OCI-LY7 (cell line): ENCODE data around the gene DUSP9. TPM values are rescaled to one million over a fixed set of nuclear protein-coding genes. Genes with fewer than 3 reads are reported as not detected.

ENCODE experiments used
- BruUV-seq: library from RNA; stranded (reverse); fragments of 400-500 nt; replicated peaks from 2 replicates; lab custom pipeline; 2021; lab: Mats Ljungman, UMichigan
- CTCF ChIA-PET: fragments of 300-600 bp; sonication (Branson Sonifier 250); formaldehyde crosslinking; loops from one replicate; lab custom pipeline; 2022; ENCODE audit warnings: antibody characterized with exemption; ENCODE audit not compliant: unreplicated experiment; lab: Charles Lee
- POLR2A ChIA-PET: fragments of 300-600 bp; sonication (Branson Sonifier 250); formaldehyde crosslinking; loops from one replicate; lab custom pipeline; 2022; ENCODE audit warnings: antibody characterized with exemption; lab: Charles Lee
- DNase-seq: peaks from one replicate; pipeline ENCODE4 v3.0.0-alpha.2; 2015; ENCODE audit warnings: low spot score
- H2AFZ ChIP-seq: fragments of 200-600 bp; sonication (generic), shearing (Covaris generic); 2 replicates; pipeline ENCODE4 v1.6.1; 2014; ENCODE audit warnings: mild to moderate bottlenecking, antibody characterized with exemption, low read length, moderate library complexity
- H3K27ac ChIP-seq: fragments of 200-600 bp; sonication (generic); 2 replicates; pipeline ENCODE4 v1.5.1; 2014; ENCODE audit warnings: mixed run types, low read depth, mild to moderate bottlenecking, moderate library complexity, low read length, inconsistent platforms; ENCODE audit not compliant: poor library complexity, severe bottlenecking
- H3K36me3 ChIP-seq: fragments of 200-600 bp; sonication (generic); 2 replicates; pipeline ENCODE4 v1.6.1; 2014; ENCODE audit warnings: mild to moderate bottlenecking, antibody characterized with exemption, low read length, moderate library complexity, mixed read lengths; ENCODE audit not compliant: insufficient read depth
- H3K4me1 ChIP-seq: fragments of 200-600 bp; sonication (generic); 2 replicates; pipeline ENCODE4 v1.5.1; 2014; ENCODE audit warnings: mild to moderate bottlenecking, low read length; ENCODE audit not compliant: insufficient read depth, poor library complexity, severe bottlenecking
- H3K4me2 ChIP-seq: fragments of 200-600 bp; sonication (generic); 2 replicates; pipeline ENCODE4 v1.6.1; 2014; ENCODE audit warnings: mild to moderate bottlenecking, low read length
- H3K4me3 ChIP-seq: fragments of 200-600 bp; sonication (generic); 2 replicates; pipeline ENCODE4 v1.5.1; 2014; ENCODE audit warnings: mild to moderate bottlenecking, low read depth, low read length; ENCODE audit not compliant: poor library complexity, severe bottlenecking
- H3K79me2 ChIP-seq: fragments of 200-600 bp; sonication (generic); 2 replicates; pipeline ENCODE4 v1.6.1; 2016; ENCODE audit warnings: low read depth, mild to moderate bottlenecking, low read length, moderate library complexity, mixed read lengths; ENCODE audit not compliant: insufficient read depth
- H3K9me2 ChIP-seq: fragments of 200-600 bp; sonication (generic); 2 replicates; pipeline ENCODE4 v1.6.1; 2016; ENCODE audit warnings: mild to moderate bottlenecking, low read length, mixed read lengths; ENCODE audit not compliant: insufficient read depth
- H3K9me3 ChIP-seq: fragments of 200-600 bp; sonication (generic); 2 replicates; pipeline ENCODE4 v1.6.1; 2014; ENCODE audit warnings: mild to moderate bottlenecking, mixed run types, low read length, mixed read lengths
- H4K20me1 ChIP-seq: fragments of 200-600 bp; sonication (generic); 2 replicates; pipeline ENCODE4 v1.6.1; 2014; ENCODE audit warnings: mild to moderate bottlenecking, antibody characterized with exemption, low read length, moderate library complexity, mixed read lengths; ENCODE audit not compliant: insufficient read depth
- EZH2phosphoT487 ChIP-seq: fragments of 200-600 bp; sonication (generic); IDR thresholded peaks from 2 replicates; pipeline ENCODE4 v1.6.1; 2018; ENCODE audit warnings: low read depth, borderline replicate concordance, mild to moderate bottlenecking, mixed run types, antibody characterized with exemption, low read length, moderate library complexity, mixed read lengths
- intact Hi-C: fragments of 100-400 bp; cut with micrococcal nuclease; formaldehyde crosslinking; loops from one replicate; pipeline ENCODE4 v1.10.0; 2022; ENCODE audit not compliant: unreplicated experiment
- total RNA-seq, 2 experiments: library from RNA; depleted of rRNA in 1 of 2; stranded (reverse); fragments of >200 nt in 1 of 2; shearing (Covaris generic) in 1 of 2; gene quantifications; 2 replicates each; pipeline ENCODE4 v1.2.3, GENCODE V29; 2014 to 2022
- TF ChIP-seq, protein P1 (sequence below): fragments of 200-600 bp; sonication (generic); conservative IDR thresholded peaks from 2 replicates; pipeline ENCODE4 v1.5.1; 2014; ENCODE audit warnings: mild to moderate bottlenecking, antibody characterized with exemption, low read length, moderate library complexity, mixed read lengths

The DUSP9 gene
- total RNA-seq, 2 experiments from 2014 or later, result not detected

DNA sequence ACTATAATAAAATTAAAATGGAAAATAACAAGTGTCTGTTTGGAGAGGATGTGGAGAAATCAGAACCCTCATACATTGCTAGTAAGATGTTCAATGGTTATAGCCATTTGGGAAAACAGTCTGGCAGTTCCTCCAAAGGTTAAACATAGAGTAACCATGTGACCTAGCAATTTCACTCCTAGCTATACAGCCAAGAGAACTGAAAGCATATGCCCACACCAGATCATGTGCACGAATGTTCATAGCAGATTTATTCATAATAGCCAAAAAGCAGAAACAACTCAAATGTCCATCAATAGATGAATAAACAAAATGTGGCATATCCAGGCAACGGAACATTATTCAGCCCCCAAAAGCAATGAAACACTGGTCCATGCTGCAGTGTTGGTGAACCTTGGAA is 38.6 kb upstream of the DUSP9 start:
- intact Hi-C loops, result no loop called here
- Histone ChIP-seq H2AFZ (no peak overlapping the region), H3K9me2 (no peaks in the 10 kb centered on the region), H3K9me3 (no peaks in the 10 kb centered on the region), H3K4me3 (no peak overlapping the region), H3K79me2 (no peaks in the 10 kb centered on the region), H3K4me2 (no peak overlapping the region), H3K27ac (no peak overlapping the region), H3K36me3 (no peaks in the 10 kb centered on the region), H4K20me1 (no peaks in the 10 kb centered on the region), H3K4me1 (no peaks in the 10 kb centered on the region)
- POLR2A ChIA-PET, result no interaction called here
- TF ChIP-seq EZH2phosphoT487, result no peak
- TF ChIP-seq, protein P1, sequence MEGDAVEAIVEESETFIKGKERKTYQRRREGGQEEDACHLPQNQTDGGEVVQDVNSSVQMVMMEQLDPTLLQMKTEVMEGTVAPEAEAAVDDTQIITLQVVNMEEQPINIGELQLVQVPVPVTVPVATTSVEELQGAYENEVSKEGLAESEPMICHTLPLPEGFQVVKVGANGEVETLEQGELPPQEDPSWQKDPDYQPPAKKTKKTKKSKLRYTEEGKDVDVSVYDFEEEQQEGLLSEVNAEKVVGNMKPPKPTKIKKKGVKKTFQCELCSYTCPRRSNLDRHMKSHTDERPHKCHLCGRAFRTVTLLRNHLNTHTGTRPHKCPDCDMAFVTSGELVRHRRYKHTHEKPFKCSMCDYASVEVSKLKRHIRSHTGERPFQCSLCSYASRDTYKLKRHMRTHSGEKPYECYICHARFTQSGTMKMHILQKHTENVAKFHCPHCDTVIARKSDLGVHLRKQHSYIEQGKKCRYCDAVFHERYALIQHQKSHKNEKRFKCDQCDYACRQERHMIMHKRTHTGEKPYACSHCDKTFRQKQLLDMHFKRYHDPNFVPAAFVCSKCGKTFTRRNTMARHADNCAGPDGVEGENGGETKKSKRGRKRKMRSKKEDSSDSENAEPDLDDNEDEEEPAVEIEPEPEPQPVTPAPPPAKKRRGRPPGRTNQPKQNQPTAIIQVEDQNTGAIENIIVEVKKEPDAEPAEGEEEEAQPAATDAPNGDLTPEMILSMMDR, result no peak
- BruUV-seq, result no TSS peak
- CTCF ChIA-PET, result no interaction called here
- DNase-seq, result no peak

DNA sequence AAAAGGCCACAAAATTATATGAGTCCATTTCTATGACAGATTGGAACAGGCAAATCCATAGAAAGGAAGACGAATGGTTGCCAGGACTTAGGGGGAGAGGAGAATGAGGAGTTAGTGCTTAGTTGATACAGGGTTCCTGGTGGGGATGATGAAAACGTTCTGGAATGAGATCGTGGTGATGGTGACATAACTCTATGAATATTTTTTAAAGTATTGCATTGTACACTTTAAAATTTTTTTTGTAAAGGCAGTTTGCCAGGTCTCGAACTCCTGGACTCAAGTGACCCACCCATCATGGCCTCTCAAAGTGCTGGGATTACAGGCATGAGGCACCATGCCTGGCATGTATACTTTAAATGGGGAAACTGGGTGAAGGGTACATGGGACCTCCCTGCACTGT is 38.2 kb upstream of the DUSP9 start:
- ChIA-PET POLR2A (no interaction called here), CTCF (no interaction called here)
- no peak for TF ChIP-seq EZH2phosphoT487
- TF ChIP-seq, protein P1, result no peak
- H3K9me3 ChIP-seq, result no peaks in the 10 kb centered on the region
- H3K79me2 ChIP-seq, result no peaks in the 10 kb centered on the region
- H2AFZ ChIP-seq, result no peak overlapping the region
- no peaks in the 10 kb centered on the region for H3K36me3 ChIP-seq
- no peak for DNase-seq
- no peaks in the 10 kb centered on the region for H4K20me1 ChIP-seq
- H3K4me1 ChIP-seq, result no peaks in the 10 kb centered on the region
- H3K9me2 ChIP-seq, result no peaks in the 10 kb centered on the region
- H3K27ac ChIP-seq, result no peak overlapping the region
- no peak overlapping the region for H3K4me2 ChIP-seq
- no peak overlapping the region for H3K4me3 ChIP-seq
- intact Hi-C loops, result no loop called here
- BruUV-seq, result no TSS peak

DNA sequence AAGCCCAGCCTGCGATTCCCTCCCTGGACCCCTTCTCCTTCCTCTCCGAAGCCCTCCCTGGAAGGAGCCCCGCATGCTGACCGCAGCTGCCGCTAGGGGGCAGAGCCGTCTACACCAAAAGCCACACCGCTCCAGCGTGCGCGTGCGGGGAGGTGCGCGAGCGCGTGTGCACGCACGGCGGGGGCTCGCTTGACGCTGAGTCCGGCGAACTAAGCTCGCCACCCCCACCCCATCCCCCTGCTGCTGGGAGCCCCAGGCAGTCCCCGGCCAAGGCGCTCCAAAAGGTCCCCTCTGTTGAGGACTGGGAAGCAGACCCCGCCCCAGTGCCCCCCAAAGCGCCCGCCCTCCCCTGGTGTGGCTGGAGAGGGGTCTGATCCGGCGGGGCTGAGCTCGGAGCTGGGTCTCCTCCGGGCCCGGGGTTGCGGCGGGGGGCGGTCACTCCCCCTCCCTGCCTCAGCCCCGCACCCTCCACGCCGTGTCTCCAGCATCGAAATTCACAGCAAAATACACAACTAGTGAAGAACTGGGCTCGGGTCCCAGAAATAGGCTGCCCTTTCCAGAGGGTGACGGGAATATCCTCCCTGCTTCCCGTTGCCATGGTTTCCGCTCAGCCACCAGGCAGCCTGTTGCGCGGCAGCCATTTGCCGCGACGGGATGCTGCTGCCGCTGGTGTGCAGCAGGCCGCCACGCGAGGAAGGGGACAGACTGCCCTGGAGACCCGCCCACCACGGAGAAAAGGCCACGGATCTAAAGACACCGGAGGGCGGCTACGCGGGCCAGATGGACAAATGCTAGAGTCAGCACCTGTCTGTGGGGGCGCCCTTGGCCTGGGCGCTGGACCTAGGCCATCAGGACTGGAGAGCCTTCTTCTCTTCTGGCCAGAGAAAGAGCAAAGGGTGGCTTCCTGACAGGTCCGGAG is 36.8 kb upstream of the DUSP9 start:
- Histone ChIP-seq H3K4me3 (no peak overlapping the region), H3K4me2 (no peak overlapping the region), H3K4me1 (no peaks in the 10 kb centered on the region), H3K79me2 (no peaks in the 10 kb centered on the region), H4K20me1 (no peaks in the 10 kb centered on the region), H3K27ac (no peak overlapping the region), H3K9me3 (no peaks in the 10 kb centered on the region), H2AFZ (no peak overlapping the region), H3K9me2 (no peaks in the 10 kb centered on the region), H3K36me3 (no peaks in the 10 kb centered on the region)
- POLR2A ChIA-PET, result no interaction called here
- no TSS peak for BruUV-seq
- no peak for TF ChIP-seq EZH2phosphoT487
- TF ChIP-seq, protein P1, result no peak
- DNase-seq, result no peak
- intact Hi-C loops, result no loop called here
- CTCF ChIA-PET, result no interaction called here
